ENCODE results near the gene E4F1. TPM values are rescaled to one million over a fixed set of nuclear protein-coding genes. Genes with fewer than 3 reads are reported as not detected.
A peak's percentile ranks its signal among the peaks of the same experiment; 100 is the strongest.

E4F1 gene
- total RNA-seq, 2 donors from 2014 or later: 24.5 to 29.6 TPM

DNA sequence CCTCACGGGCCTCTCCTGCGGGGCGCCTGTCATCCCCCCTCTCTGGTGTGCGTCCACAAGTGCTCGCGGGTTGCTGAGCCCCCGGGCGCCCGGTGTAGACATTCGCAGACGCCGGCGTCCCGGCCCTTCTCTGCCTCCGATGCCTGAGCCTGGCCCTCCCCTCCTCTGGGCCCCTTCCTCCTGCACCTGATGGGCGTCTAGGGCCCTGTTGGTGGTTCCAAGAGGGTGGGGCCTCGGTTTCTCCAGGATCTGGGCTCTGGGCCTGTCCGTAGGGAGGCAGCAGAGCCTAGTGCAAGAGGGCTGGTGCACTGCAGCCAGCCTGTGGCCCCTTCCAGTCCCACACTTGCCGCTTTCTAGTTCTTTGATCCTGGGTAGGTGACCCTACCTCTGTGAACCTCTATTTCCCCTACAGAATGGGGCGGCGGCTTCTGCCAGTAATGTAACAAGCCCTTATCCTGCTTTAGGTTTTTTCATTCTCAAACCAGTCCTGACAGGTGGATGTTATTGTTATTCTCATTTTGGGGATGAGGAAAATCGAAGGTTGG lies 623 bp downstream of the E4F1 start:
- H3K4me3 Mint-ChIP-seq: peak overlapping the region; percentile 74
- WGBS, 2 experiments (ENCODE audit: insufficient coverage in 1 of 2, insufficient read length in 1 of 2): 12 to 18% methylated on average over 7 to 22 of the region's 22 CpGs
- no peaks in the 10 kb centered on the region for H3K27me3 ChIP-seq (ENCODE audit: control insufficient read depth, insufficient read depth, low read length, poor library complexity, severe bottlenecking)
- TF ChIP-seq, protein P1, sequence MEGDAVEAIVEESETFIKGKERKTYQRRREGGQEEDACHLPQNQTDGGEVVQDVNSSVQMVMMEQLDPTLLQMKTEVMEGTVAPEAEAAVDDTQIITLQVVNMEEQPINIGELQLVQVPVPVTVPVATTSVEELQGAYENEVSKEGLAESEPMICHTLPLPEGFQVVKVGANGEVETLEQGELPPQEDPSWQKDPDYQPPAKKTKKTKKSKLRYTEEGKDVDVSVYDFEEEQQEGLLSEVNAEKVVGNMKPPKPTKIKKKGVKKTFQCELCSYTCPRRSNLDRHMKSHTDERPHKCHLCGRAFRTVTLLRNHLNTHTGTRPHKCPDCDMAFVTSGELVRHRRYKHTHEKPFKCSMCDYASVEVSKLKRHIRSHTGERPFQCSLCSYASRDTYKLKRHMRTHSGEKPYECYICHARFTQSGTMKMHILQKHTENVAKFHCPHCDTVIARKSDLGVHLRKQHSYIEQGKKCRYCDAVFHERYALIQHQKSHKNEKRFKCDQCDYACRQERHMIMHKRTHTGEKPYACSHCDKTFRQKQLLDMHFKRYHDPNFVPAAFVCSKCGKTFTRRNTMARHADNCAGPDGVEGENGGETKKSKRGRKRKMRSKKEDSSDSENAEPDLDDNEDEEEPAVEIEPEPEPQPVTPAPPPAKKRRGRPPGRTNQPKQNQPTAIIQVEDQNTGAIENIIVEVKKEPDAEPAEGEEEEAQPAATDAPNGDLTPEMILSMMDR (conservative IDR thresholded peaks at IDR 0.05): no peak
- H3K27ac ChIP-seq (ENCODE audit: low read depth, low read length): peak overlapping the region; percentile 4
- H3K27ac Mint-ChIP-seq: peak overlapping the region; percentile 72
- peaks cover 8% of the 10 kb centered on the region for H3K36me3 Mint-ChIP-seq (ENCODE audit: low read depth)
- peak overlapping the region; percentile 81 for H3K9ac ChIP-seq (ENCODE audit: extremely low read depth, low read length, poor library complexity, severe bottlenecking)
- peaks cover 4% of the 10 kb centered on the region for H3K4me1 Mint-ChIP-seq
- peak overlapping the region; percentile 91 for H3K4me3 ChIP-seq (ENCODE audit: low read length)
- no peaks in the 10 kb centered on the region for H3K9me3 Mint-ChIP-seq
- DNase-seq: peak; percentile 80
- H3K27me3 Mint-ChIP-seq (ENCODE audit: insufficient read depth): no peaks in the 10 kb centered on the region
- H3K9me3 ChIP-seq (ENCODE audit: control insufficient read depth, low read length): no peaks in the 10 kb centered on the region
- no peaks in the 10 kb centered on the region for H3K4me1 ChIP-seq (ENCODE audit: control insufficient read depth, insufficient read depth, low read length)
- peaks cover 18% of the 10 kb centered on the region for H3K36me3 ChIP-seq (ENCODE audit: control insufficient read depth, insufficient read depth, low read length)

DNA sequence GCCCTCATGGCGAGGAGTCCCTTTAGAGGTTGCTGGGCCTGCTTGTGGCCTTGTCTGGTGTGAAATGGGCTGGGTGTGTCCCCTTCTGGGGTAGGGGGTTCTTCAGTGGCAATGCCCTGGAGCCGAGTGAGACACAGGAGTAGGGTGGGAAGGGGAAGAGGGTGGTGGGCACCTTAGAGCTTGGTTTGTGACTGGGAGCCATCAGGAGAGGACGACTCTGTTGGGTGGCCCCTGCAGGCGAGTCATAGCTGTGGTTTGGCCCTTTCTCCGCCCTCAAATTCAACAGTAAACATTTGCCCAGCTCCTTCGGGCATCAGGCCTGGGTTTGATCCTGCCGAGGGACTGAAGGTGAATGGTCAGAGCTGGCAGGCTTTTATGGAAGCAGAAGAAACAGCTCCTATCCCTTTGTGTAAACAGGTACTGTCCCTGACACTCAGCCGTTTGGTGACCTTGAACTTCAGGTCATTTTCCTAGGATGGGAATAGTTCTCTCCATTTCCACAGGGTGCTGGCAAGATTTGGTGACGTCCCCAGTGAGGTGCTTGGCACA lies 2.9 kb downstream of the E4F1 start:
- Histone ChIP-seq H3K27me3 (ENCODE audit: control insufficient read depth, insufficient read depth, low read length, poor library complexity, severe bottlenecking) (no peaks in the 10 kb centered on the region), H3K27ac (ENCODE audit: low read depth, low read length) (no peak overlapping the region), H3K4me1 (ENCODE audit: control insufficient read depth, insufficient read depth, low read length) (no peaks in the 10 kb centered on the region), H3K9ac (ENCODE audit: extremely low read depth, low read length, poor library complexity, severe bottlenecking) (no peak overlapping the region), H3K9me3 (ENCODE audit: control insufficient read depth, low read length) (no peaks in the 10 kb centered on the region), H3K36me3 (ENCODE audit: control insufficient read depth, insufficient read depth, low read length) (peaks cover 25% of the 10 kb centered on the region), H3K4me3 (ENCODE audit: low read length) (no peak overlapping the region)
- TF ChIP-seq, protein P1 (conservative IDR thresholded peaks at IDR 0.05): no peak
- Mint-ChIP-seq H3K27me3 (ENCODE audit: insufficient read depth) (no peaks in the 10 kb centered on the region), H3K9me3 (no peaks in the 10 kb centered on the region), H3K4me1 (peaks cover 4% of the 10 kb centered on the region), H3K27ac (peak overlapping the region; percentile 87), H3K4me3 (no peak overlapping the region), H3K36me3 (ENCODE audit: low read depth) (peaks cover 15% of the 10 kb centered on the region)
- DNase-seq: no peak
- 94 to 100% methylated on average over 2 to 9 of the region's 9 CpGs for WGBS, 2 experiments (ENCODE audit: insufficient coverage in 1 of 2, insufficient read length in 1 of 2)

DNA sequence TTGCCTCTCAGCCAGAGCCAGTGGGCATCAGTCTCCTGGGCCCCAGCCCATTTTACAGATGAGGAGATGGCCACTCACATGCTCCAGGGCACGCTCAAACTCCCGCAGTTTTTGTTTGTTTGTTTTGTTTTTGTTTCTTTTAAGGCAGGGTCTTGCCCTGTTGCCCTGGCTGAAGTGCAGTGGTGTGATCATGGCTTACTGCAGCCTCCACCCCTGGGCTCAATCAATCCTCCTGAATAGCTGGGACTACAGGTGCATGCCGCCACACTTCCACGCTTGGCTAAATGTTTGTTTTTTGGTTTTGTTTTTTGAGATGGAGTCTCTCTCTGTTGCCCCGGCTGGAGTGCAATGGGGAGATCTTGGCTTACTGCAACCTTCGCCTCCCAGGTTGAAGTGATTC lies 3.5 kb downstream of the E4F1 start:
- no peaks in the 10 kb centered on the region for H3K9me3 ChIP-seq (ENCODE audit: control insufficient read depth, low read length)
- no peak overlapping the region for H3K4me3 ChIP-seq (ENCODE audit: low read length)
- H3K27me3 ChIP-seq (ENCODE audit: control insufficient read depth, insufficient read depth, low read length, poor library complexity, severe bottlenecking): no peaks in the 10 kb centered on the region
- Mint-ChIP-seq H3K9me3 (no peaks in the 10 kb centered on the region), H3K4me1 (peaks cover 4% of the 10 kb centered on the region), H3K27ac (no peak overlapping the region), H3K4me3 (no peak overlapping the region), H3K27me3 (ENCODE audit: insufficient read depth) (no peaks in the 10 kb centered on the region), H3K36me3 (ENCODE audit: low read depth) (peaks cover 17% of the 10 kb centered on the region)
- peaks cover 25% of the 10 kb centered on the region for H3K36me3 ChIP-seq (ENCODE audit: control insufficient read depth, insufficient read depth, low read length)
- TF ChIP-seq, protein P1 (conservative IDR thresholded peaks at IDR 0.05): no peak
- no peaks in the 10 kb centered on the region for H3K4me1 ChIP-seq (ENCODE audit: control insufficient read depth, insufficient read depth, low read length)
- 97% methylated on average over 4 to 6 of the region's 6 CpGs for WGBS, 2 experiments (ENCODE audit: insufficient coverage in 1 of 2, insufficient read length in 1 of 2)
- no peak for DNase-seq
- H3K27ac ChIP-seq (ENCODE audit: low read depth, low read length): no peak overlapping the region
- H3K9ac ChIP-seq (ENCODE audit: extremely low read depth, low read length, poor library complexity, severe bottlenecking): no peak overlapping the region

Data from endodermal cell (in vitro differentiated cells).